Hypothalamus (tissue), 51 donors: ENCODE results near the gene ZNF629.
A peak's percentile ranks its signal among the peaks of the same experiment; 100 is the strongest.
"Not testable (repeated sequence)": the region's sequence is repeated elsewhere in the genome, so short reads cannot be mapped to it uniquely, and the experiment has no call there.

Experiments used
- DNase-seq, 51 donors: peaks; one replicate each; lab custom pipeline; 2025; lab: John Stamatoyannopoulos, UW

Gene ZNF629

DNA sequence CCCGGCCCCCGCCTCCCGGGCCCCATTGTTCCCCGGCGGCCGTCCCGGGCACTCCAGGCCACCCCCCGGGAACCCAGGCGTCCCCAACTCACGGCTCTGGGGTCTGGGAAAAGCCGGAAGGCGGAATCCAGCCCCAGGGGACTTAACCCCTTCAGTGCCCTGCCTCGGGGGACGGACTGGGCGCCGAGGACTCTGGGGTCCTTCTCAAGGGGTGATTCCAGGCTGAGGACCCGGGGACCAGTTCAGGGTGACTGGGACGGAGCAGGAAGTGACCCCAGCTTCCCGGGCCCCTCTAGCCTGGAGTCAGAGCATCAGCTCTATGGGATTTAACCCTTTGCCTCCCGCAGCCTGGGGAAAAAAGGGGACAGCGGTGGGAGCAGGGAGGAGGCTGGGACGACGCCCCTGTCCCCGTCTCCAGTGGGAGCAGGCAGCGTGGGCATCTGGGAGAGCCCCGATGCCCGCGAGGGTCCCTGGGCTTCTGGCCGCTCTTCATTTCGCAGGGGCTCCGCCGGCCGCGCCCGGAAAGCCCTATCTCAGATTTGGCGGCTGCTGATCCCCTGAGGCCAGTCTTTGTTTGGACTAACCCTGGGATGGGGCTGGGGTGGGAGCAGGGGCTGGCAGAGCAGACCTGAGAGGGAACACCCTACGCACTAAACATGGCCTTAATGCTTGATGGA lies at the start of gene ZNF629:
ZNF629 (minus strand) TSS at position 270 of the 677 bp plus-strand sequence. CDS start 2,723 bp downstream, outside the sequence.
- DNase-seq = peak in 49 of 51 donors; percentile 13 to 85 (median 67)

DNA sequence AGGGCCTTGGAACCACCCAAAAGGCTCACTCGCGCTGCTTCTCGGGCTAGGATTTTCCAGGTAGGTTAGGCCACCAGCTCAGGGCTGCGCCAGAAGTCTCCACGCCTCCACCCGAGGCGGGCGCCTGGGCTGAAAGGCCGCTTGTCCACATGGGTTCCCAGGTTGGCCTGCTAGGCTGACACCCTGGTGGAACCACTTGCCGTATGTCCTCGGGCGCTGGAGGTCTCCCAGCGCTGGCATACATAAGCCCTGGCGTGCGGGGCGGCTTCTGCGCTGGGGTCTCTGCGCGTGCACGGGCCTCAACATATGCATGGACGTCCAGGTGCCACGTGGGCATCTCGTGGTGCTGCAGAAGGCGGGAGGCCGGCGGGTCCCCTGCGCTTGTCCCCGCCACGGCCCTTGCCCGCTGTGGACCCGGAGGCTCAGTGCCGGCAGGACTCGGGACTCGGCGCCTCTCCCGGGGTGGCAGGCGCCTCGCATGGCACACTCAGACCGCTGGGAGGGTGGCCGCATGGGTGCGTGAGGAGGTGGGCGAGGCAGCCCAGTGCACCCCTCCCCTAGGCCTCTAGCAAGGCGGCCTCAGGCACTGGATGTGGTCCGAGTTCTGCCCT lies 47.2 kb upstream of the ZNF629 start:
- DNase-seq = no peak

DNA sequence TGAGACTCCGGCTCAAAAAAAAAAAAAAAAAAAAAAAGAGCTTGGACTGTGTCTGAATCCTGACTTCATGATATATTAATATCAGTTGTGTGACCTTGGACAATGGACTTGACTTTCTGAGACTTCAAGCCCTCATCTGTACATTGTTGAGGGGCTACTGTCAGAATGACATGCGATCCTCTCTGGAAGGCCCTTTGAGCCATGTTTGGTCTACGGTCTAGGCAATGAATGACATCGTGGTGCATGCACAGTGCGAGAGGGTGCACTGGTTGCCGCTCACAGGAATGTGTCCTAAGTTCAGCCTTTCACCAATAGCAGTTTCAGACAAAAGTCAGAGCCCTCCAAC lies 43.0 kb upstream of the ZNF629 start:
- no peak for DNase-seq

DNA sequence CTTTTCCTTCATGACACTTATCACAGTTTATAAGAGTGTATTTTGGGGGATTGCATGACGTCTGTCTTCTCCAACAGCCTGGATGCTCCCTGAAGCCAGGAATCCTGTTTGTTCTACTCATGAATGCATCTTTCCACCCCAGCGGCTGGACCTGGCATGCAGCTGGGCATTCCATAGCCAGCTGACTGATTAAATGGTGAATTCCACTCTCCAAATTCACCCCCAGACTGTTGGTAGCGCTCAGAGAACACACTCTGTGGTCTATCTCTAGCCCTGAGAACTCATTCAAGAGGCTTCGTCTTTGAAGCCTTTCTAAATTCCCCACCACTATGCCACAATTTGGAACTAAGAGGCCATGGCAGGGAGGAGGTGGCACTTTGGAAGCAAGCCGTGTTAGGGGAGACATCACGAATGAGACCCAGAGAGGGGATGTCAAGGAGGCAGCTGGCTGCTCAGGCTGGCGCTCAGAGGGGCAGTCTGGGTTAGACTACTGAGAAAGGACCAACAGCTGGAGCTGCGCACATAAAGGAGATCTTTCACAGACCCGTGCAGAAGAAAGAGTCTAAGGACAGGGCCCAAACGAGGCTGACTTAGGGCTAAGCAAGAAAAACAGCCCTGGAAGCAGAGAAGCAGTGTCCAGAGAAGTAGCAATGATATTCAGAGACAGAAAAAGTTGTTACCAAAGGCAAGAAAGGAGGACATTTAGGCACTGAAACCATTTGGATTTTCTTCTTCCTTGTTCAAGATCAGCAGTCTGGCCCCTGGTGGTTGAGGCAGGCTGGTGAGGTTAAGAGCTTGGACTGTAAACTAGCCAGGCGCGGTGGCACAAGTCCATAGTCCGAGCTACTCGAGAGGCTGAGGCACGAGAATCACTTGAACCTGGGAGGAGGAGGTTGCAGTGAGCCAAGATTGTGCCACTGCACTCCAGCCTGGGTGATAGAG lies 42.4 kb upstream of the ZNF629 start:
- DNase-seq = no peak

DNA sequence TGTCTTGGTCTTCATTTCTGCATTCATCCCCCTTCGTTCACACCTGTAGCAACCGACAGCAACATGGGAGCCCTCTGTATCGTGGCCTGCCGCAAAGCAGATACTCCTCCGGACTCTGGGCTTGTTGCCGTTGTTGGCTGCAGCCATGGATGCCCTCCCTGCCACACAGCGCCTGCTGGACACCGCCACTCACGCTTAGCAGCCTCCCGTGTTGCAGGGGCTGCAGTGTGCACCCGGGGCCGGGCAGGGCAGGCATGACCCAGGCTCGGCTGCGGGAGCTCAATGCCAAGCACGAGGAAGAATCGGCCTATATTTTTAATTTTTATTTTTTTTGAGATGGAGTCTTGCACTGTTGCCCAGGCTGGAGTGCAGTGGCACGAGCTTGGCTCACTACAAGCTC lies 34.9 kb upstream of the ZNF629 start:
- no peak for DNase-seq

DNA sequence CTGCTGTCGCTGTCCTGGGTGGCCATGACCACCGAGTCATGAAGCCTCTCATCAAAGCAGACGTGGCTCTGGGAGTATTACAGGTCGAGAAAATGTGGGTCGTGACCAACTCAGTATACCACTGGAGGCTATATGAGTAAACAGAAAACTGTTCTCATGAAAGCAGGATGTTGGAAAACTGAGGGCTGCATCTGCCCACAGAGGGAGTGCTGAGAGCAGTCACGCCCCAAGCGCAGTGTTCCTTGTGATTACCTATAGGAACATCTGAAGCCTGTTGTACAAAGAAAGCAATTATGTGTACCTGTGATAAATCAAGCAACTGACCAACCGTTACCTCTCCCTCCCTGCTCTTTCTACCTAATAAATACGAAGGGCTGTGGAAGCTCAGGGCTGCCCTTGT lies 34.4 kb upstream of the ZNF629 start:
- DNase-seq = not testable (repeated sequence)

DNA sequence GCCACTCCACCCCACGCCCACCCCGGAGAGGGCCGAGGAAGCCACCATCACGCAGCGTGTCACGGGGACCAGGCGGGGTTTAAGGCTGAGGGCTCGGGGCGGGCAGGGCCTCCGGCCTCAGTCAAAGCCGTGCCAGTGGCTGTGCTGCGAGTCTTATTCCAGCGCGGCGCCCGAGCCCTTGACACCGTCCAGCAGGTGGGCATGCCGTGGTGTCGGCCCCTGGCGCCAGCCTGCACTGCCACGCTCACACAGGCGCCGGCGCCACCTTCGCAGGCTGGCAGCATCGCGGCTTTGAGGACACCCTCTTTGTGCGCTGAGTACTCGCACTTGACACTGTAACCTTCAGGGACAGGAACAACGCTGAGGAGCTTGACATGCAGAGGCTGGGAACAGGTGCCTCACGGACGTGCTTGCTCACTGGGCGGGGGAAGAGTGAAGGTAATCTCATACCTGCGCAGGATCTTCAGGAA lies 34.0 kb upstream of the ZNF629 start:
- no peak for DNase-seq

DNA sequence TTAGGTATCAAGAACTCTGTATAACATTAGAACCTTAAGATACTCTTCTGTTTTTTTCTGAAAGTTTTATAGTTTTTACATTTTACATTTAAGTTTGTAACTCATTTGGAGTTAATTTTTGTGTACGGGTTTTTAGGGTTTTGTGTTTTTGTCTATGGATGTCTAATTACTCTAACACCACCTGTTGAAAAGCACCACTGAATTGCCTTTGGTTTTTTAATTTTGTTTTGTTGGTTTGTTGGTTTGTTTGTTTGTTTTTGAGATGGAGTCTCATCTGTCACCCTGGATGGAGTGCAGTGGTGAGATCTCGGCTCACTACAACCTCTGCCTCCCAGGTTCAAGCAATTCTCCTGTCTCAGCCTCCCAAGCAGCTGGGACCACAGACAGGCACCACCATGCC lies 29.8 kb upstream of the ZNF629 start:
- DNase-seq = no peak

DNA sequence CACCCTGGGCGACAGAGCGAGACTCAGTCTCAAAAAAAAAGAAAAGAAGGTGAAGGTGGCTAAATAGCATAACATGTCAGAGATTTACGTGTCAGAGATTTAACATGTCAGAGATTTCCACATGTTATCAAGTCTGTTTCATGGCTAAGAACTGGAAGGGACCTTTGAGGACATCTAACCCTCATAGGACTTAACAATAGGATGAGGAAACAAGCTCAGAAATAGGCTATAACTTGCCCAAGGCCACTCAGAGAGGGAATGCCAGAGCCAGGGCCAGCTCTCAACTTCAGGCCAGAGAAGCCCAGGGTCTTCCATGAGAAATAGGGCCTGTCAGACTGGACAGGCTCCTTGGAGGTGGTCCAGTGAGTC lies 26.8 kb upstream of the ZNF629 start:
- peak in 1 of 51 donors; percentile 39 for DNase-seq

DNA sequence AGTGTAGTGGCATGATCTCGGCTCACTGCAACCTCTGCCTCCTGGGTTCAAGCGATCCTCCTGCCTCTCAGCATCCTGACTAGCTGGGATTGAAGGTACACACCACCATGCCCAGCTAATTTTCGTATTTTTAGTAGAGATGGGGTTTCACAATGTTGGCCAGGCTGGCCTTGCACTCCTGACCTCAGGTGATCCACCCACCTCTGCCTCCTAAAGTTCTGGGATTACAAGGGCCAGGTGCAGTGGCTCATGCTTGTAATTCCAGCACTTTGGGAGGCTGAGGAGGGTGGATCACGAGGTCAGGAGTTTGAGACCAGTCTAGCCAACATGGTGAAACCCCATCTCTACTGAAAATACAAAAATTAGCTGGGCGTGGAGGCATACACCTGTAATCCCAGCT lies 22.7 kb upstream of the ZNF629 start:
- not testable (repeated sequence) for DNase-seq

DNA sequence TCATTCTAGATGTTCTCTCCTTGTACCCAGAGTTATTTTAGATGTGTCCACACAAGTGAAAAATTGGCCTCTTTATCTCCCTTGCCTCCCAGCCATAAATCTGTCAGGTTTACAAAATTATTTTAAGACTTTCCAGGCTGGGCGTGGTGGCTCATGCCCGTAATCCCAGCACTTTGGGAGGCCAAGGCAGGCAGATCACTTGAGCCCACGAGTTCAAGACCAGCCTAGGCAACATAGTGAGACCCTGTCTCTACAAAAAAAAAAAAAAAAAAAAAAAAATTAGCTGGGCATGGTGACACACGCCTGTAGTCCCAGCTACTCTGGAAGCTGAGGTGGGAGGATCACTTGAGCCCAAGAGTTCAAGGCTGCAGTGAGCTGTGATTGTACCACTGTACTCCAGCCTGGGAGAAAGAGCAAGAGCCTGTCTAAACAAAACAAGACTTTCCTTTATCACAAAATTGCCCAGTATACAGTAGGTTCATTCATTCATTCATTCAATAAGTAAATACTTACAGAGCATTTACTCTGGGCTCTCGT lies 22.0 kb upstream of the ZNF629 start:
- DNase-seq = not testable (repeated sequence)

DNA sequence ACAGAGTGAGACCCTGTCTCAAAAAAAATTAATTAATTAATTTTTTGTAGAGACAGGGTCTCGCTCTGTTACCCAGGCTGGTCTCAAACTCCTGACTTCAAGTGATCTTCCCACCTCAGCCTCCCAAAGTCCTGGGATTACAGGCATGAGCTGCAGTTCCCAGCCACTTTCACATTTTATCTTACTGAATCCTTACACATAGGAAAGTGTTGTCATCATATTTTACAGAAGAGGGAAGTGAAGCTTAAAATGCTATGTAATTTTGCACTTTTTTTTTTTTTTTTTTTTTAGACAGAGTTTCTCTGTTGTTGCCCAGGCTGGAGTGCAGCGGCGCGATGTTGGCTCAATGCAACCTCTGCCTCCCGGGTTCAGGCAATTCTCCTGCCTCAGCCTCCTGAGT lies 21.1 kb upstream of the ZNF629 start:
- no peak for DNase-seq

DNA sequence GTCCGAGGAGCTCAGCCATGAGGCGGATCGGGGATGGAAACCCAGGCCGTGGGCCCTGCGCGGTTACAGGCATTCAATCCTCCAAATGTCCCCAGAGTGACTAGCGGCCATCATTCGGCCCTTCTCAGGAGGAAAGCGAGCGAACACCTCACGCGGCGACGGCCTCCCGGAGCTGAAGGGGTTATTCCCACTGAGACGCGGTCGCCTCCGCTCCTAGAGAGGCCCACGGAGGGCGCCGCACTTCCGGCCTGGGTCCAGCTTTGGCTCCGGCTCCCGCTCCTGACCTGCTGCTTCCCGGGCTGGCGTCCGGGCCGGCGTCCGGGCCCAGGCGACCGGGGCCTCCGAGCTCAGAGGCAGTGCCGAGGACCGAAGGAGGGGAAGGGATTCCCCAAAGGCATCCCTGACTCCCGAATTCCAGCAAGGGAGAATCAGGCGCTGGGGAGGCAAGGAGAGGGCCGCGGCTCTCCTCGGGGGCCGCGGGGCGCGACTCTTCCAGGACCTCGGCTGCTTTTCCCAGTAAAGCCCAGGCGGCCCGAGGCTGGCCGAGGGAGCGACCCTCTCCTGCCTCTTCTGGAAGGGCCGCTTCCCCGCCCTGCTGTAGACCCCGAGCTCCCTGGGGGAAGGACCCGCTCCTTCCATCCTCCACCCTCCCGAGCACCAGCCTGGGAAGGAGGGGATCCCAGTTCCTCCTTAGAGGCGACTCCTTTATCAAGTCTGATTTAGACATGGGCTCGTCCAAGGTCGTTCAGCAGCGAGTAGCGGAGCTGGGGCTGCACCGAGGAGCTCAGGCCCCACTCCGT lies 18.6 kb upstream of the ZNF629 start:
- peak; percentile 36 to 90 (median 80) for DNase-seq

DNA sequence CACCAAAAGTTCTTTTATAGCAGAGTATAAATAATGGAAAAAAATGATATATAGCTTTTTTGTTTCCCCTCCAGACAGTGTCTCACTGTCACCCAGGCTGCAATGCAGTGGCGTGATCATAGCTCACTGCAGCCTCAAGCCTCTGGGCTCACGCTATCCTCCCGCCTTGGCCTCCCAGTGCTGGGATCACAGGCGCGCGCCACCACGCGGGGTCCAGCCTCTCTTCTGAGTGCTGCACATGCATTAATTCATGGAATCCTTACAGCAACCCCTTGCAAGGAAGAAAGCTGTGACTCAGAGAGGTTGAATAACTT lies 18.0 kb upstream of the ZNF629 start:
- no peak for DNase-seq

DNA sequence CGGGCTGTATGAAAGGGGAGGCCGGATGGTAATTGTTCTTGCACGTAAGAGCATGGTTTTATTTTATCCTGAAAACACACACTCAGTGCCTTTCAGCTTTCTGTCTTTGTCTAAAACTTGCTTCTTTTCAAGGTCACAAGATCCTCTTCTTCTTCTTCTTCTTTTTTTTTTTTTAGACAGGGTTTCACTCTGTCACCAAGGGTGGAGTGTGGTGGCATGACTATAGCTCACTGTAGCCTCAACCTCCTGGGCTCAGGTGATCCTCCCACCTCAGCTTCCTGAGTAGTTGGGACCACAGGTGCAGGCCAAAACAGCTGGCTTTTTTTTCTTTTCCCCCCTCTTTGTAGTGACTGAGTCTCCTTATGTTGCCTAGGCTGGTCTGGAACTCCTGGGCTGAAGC lies 15.9 kb upstream of the ZNF629 start:
- no peak for DNase-seq

DNA sequence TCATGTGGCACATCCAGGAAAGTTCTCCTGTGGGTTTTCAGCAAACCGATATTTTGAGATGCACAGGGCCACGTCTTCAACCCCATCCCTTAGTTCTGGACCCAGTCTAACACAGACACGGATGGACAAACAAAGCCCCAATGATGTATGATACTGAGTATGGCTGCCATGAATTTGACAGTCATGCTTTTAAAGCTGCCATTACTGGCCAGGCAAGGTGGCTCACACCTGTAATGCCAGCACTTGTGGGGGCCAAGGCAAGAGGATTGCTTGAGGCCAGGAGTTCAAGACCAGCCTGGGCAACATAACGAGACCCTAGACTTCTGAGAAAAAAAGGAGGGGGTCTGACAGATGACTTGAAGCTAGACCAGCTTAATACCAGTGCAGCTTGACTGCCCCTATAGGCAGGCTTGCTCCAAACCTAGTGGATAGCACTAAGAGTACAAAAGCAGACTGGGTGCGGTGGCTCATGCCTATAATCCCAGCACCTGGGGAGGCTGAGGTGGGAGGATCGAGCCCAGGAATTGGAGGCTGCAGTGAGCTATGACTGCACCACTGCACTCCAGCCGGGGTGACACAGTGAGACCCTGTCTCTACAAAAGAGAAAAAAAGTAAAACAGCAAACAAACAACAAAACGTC lies 10.8 kb upstream of the ZNF629 start:
- no peak for DNase-seq

DNA sequence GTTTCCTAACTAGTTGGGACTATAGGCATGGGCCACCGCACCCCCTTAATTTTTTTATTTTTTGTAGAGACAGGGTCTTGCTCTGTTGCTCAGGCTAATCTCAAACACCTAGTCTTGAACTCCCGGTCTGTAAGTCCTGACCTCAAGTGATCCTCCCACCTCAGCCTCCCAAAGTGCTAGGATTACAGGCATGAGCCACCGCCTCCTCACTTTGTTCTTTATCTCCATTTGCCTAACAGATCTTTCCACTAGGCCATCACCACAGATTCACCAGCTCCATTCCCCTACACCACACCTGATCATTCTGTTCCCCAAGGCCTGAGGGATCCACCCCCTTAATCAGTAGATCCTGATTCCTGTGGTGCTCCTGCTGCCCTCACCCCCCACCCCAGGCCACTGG lies 7.6 kb upstream of the ZNF629 start:
- no peak for DNase-seq

DNA sequence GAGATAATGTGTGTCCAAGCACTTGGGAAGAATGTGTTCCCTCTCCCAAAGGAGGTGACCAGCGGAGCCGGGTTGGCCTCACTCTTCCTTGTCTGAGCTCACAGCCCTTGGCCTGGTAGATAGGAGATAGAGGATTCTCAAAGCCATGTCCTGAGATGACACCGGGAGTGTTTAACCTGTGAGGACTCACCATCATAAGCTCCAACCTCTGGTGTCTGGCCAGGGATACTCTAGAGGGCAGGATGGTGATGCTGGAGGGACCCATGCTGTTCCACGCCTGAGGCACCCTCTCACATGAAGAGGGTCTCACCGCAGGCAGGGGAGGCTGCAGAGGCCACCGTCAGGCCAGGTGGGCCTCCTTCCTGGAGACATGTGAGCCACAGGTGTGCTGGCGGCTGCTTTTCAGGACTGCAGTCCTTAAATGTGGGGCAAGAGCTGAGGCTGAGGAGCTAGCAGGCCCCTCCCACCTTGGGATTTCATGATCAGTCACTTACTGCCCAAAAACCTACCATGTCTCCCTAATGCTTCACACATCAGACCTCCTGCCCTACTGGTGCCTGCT lies 6.6 kb upstream of the ZNF629 start:
- no peak for DNase-seq

DNA sequence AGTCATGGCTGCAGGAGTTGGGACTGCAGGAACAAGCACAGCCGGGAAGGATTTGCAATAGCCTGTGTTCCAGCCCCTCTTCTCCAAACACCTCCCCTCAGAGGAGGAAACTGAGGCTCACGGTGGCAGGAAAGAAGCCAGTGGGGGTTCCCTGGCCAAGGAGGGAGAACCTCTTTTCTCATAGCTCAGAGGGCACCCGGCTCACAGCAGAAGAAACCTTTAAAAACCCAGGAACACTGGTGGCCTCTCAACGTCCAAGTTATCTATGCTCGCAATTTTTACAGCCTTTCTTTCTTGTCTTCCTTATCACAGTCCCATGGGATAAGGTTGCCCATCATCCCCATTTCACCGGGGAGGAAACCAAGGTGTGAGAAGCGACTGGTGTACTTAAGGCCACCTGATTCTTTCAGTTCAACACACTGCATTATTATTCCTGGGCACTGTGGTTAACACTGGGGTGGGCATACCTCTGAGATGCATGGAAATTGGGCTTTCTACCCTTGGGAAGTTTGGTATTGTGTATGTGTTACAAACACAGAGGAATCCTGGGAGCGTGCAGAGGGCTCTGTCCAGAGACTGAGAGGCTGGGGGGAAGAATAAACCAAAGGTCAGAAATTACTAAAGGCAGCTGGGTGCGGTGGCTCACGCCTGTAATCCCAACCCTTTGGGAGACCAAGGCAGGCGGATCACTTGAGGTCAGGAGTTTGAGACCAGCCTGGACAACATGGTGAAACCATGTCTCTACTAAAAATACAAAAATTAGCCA lies 791 bp upstream of the ZNF629 start:
- peak in 1 of 51 donors; percentile 41 for DNase-seq
